GM21529 (cell line): ENCODE data around the gene MRNIP.
A peak's percentile ranks its signal among the peaks of the same experiment; 100 is the strongest.
"Not testable (repeated sequence)": the region's sequence is repeated elsewhere in the genome, so short reads cannot be mapped to it uniquely, and the experiment has no call there.

ENCODE experiments used
- ATAC-seq: cut with Tn5 transposase; IDR thresholded peaks from one replicate; pipeline ENCODE4 v1.9.1; 2021; ENCODE audit not compliant: unreplicated experiment

Gene MRNIP

GRCh38 chr5:179872055-179872827 is 13.6 kb upstream of the MRNIP start:
- ATAC-seq, result no peak

DNA sequence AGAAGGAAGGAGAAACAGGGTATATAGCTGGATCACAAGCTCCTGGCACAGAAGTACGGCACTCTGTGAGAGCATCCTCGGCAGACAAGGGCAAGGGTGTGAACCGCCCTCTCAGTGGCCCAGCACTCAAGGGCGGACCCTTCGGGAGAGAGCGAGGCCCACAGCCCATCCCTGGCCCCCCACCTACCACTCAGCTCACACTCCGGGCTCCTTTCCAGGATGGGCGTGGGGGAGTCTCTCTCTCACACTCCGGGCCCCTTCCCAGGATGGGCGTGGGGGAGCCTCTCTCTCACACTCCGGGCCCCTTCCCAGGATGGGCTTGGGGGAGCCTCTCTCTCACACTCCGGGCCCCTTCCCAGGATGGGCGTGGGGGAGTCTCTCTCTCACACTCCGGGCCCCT is 12.9 kb upstream of the MRNIP start:
- ATAC-seq, result not testable (repeated sequence)

DNA sequence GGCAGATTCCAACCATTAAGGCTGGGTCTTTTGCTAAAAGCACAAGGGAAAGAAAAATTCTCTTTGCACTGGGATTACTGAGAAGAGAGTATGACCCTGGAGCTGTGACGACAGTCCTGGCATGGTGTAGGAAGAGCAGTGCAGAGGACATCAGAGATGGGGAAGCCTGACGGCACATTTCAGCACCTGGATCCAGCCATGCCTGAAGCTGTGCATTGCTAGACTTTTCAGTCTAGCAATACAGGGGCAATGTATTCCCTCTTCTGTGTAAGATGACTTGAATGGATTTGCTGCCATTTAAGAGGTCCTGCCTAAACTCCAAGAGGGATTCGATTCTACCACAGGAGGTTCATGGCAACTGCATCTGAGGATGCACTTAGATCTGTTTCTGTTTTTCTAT is 12.3 kb upstream of the MRNIP start:
- ATAC-seq, result no peak

GRCh38 chr5:179870403-179870903 is 11.8 kb upstream of the MRNIP start:
- ATAC-seq, result no peak

DNA sequence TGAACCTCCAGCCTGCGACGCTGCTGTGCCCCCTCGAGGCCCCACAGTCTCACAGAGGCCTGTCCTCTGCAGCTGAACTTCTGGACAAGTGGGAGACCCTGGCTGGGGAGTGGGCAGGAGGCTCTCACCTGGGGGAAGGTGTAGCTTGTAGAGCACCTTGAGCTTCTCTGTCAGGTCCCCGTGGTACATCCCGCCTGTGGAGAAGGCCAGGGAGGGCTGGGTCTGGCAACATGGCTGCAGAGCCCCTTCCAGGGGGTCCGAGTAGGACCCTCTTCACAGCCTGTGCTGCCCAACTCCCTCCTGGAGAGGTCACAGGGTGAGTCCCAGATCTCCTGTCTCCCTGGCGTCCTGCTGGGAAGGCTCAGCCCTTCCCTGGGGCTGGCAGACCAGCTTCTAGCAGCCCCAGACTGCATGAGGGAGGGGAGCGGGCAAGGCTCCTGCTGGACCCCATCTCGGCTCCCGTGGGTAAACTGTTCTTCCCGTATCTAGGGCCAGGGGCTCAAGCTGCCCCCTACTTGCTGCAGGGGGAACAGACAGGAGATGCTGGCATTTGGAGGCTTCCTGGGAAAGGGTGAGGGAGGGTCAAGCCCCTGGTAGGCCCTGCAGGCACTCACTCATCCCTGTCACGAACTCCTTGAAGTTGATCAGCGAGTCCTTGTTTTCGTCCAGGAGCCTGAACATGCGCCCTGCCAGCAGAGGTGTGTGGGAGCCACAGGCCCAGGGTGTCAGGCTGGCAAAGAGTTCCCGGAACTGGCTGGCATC is 11.2 kb upstream of the MRNIP start:
- ATAC-seq, result no peak

DNA sequence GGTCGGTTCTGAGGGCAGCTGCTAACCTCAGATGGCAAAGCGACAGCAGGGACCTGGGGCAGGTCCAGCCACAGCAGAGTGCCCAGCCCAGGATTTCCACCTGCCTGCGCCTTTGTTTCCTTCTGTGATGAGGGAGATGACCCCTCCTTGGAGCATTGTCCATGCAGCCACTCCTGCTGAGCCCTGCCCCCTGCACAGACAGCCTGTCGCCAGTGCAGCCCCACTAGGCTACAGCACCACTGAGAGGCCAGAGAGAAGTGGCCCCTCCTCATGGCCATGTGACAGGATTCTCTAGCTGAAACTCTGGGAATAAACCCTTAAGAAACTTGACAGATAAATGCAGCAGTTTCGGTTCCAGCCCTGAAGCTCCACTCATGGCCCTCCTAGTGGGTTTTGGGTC is 10.5 kb upstream of the MRNIP start:
- no peak for ATAC-seq

GRCh38 chr5:179868541-179868940 is 9.9 kb upstream of the MRNIP start:
- no peak for ATAC-seq

DNA sequence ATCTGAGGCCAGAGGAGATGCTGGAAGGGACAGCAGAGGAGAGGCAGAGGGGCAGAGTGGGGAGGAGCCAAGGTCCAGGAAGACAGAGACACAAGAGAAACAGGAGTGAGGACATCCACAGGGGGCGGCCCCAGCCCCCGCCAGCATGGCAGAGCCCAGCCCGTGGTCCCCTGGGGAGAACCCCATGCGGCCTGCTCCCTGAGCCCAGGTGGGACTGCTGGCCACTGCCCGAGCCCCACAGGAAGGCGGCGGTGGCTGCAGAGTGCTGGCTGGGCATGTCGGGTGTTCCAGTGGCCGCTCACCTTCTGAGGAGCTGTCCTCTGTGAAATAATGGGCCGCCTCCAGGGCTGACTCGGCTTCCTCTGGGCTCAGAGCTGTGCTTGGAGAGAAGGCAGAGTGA is 8.9 kb upstream of the MRNIP start:
- no peak for ATAC-seq

DNA sequence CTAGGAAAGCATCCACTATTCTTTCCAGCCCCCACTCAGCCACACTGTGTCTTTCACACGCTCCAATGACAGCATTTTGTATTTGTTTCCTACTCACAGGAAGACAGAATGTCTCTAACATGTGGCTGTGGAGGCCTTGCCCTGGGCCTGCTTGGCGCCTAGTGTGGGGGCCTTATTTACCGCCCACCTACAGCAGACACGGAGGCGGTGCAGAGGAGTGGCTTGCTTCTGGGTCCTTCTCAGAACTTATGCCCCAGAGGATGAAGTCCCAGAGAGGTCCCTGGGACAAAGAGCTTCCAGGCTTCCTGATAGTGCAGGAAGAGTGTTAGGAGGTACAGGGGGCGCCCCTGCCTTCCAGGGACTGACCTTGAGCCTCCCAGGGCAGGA is 8.5 kb upstream of the MRNIP start:
- ATAC-seq, result no peak

- ATAC-seq, result peak; percentile 61
Observed at GRCh38 chr5:179866241-179867078, 7.8 kb upstream of the MRNIP start.

GRCh38 chr5:179865491-179866240 is 7.0 kb upstream of the MRNIP start:
- ATAC-seq, result no peak

GRCh38 chr5:179864686-179865085 is 6.1 kb upstream of the MRNIP start:
- ATAC-seq, result no peak

GRCh38 chr5:179863449-179864085 is 5.0 kb upstream of the MRNIP start:
- ATAC-seq, result no peak

DNA sequence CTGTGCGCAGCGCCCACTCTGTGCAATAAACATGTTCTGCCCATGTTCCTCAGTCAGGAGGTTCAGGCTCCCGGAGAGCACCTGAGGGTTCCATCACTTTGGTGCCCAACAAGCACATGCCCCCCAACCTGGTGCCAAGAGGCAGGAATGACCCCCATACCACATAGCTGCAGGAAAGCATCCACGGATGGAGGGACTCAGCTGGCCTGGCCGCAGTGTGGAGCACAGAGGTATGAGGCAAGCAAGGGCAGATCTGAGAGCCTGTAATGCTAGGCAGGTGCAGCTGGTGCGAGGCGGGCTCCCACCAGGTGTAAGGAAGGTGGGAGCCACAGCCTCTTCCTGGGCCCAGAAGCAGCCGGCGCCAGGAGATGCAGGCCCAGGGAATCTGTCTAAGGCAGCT is 4.3 kb upstream of the MRNIP start:
- ATAC-seq, result no peak

DNA sequence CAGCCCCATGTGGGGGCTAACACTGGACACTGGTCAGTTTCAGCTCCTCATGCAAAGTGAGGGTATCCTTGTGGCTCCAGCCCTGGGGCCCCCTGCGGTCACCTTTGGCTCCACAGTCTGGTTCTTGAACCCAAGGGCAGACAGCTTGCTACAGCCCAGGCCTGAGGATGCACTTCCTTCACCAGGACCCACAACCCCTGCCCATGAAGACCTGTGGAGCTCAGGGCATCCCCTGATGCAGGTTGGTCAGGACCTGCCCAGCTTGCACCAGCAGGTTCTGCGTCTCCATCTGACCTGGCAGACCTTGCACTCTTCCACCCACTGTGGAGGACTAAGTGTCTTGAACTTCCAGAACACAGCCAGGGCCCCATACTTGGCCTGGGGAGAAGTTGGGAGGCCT is 3.7 kb upstream of the MRNIP start:
- ATAC-seq, result no peak

DNA sequence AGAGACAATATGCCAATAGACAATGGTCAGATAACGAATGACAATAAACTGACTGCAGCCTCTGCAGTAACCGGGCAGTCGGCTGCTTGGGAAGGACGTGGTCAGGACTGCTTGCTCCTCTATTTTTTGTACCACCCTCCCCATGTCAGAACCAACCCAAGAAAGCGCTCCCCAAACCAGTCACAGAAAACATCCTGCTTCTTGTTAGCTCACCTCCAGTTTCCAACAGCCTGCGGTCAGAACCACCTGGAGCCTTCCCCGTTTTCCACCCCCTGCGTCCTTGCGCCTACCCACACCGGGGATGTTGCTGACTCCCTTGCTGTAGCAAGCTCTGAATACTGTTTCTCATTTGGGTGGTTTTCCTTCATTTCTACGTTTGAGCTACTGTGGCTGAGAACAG is 1.7 kb upstream of the MRNIP start:
- no peak for ATAC-seq

- ATAC-seq, result peak; percentile 42
Observed at GRCh38 chr5:179858241-179858585, 404 bp downstream of the MRNIP start.

DNA sequence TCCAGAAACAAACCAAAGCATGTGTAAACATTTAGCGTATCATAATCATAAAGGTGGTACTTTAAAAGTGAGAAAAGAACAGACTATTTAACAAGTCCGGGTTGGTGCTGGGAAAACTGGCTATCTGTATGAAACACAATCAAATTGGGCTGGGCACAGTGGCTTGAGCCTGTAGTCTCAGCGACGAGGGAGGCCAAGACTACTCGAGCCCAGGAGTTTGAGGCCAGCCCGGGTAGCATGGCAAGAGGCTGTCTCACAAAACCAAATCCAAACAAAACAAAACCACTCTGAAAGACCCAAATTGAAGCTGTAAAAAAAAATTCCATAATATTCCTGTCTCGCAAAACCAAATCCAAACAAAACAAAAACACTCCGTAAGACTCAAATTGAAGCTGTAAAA is 4.3 kb downstream of the MRNIP start:
- no peak for ATAC-seq

DNA sequence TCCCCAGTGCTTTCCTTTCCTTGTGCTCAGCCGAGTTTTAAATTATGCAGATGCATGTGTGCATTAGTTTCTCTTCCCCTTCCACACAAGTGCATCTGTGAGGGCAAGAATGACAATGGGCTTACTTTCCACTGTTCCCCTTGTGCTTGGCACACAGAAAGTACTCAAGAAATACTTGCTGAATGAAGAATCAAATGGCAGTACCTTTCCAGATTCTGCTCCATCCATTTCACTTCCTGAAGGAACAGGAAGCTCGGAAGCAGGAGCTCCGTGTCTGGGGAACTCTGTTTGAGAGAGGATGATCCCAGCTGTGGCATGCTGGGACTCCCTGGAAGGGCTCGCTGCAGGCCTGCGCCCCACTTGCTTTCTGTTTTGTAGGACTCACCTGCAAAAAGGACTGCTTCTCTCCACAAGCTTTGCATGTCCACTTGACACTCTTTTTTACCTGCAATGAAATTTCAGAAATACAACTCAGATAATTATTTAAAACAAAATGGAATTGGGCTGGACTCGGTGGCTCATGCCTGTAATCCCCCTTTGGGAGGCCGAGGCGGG is 5.5 kb downstream of the MRNIP start:
- ATAC-seq, result peak; percentile 93

- ATAC-seq, result no peak
Observed at GRCh38 chr5:179841621-179842020, 17.0 kb downstream of the MRNIP start.
